ENCODE results near the gene ZNF93. TPM values are rescaled to one million over a fixed set of nuclear protein-coding genes. Genes with fewer than 3 reads are reported as not detected.
"Not testable (repeated sequence)": the region's sequence is repeated elsewhere in the genome, so short reads cannot be mapped to it uniquely, and the experiment has no call there.

The ZNF93 gene
- total RNA-seq, 1 donor from 2014 or later, result 3.7 TPM

GRCh38 chr19:19900139-19900728 lies 512 bp upstream of the ZNF93 start:
- Histone ChIP-seq H3K27ac (peak overlapping the region; percentile 72), H3K4me1 (peaks cover 12% of the 10 kb centered on the region), H3K9me3 (peaks cover 33% of the 10 kb centered on the region), H3K36me3 (no peaks in the 10 kb centered on the region), H3K27me3 (ENCODE audit: low read depth) (no peaks in the 10 kb centered on the region), H3K4me3 (peak overlapping the region; percentile 76)
- intact Hi-C loops (cut with DNase I), result no loop called here
- no peak for TF ChIP-seq CTCF (IDR thresholded peaks at IDR 0.05)
- DNase-seq (no peak), ATAC-seq (peak in 1 of 2 donors; percentile 1)

GRCh38 chr19:19907551-19907950 lies 6.8 kb downstream of the ZNF93 start:
- H3K4me3 ChIP-seq; intact Hi-C loops (cut with DNase I); H3K27me3 ChIP-seq (ENCODE audit: low read depth); H3K27ac ChIP-seq; H3K9me3 ChIP-seq; DNase-seq; ATAC-seq; H3K36me3 ChIP-seq; H3K4me1 ChIP-seq: not testable (repeated sequence)

- Histone ChIP-seq H3K4me1 (no peaks in the 10 kb centered on the region), H3K27me3 (ENCODE audit: low read depth) (no peaks in the 10 kb centered on the region), H3K9me3 (no peaks in the 10 kb centered on the region), H3K4me3 (no peak overlapping the region), H3K36me3 (no peaks in the 10 kb centered on the region), H3K27ac (no peak overlapping the region)
- DNase-seq (no peak), ATAC-seq (no peak)
- no peak for TF ChIP-seq CTCF (IDR thresholded peaks at IDR 0.05)
- intact Hi-C loops (cut with DNase I), result no loop called here
These were observed 8.9 kb downstream of the ZNF93 start for GRCh38 chr19:19909654-19910053.

- ATAC-seq, result no peak
- no peaks in the 10 kb centered on the region for H3K27me3 ChIP-seq (ENCODE audit: low read depth)
- H3K27ac ChIP-seq, result no peak overlapping the region
- H3K4me3 ChIP-seq, result no peak overlapping the region
- H3K4me1 ChIP-seq, result no peaks in the 10 kb centered on the region
- TF ChIP-seq CTCF (IDR thresholded peaks at IDR 0.05), result no peak
- no peaks in the 10 kb centered on the region for H3K36me3 ChIP-seq
- DNase-seq, result no peak
- H3K9me3 ChIP-seq, result no peaks in the 10 kb centered on the region
- intact Hi-C loops (cut with DNase I), result no loop called here
These were observed 10.4 kb downstream of the ZNF93 start for GRCh38 chr19:19911150-19911549.

GRCh38 chr19:19914596-19914995 lies 13.8 kb downstream of the ZNF93 start:
- no peak for DNase-seq
- Histone ChIP-seq H3K9me3 (no peaks in the 10 kb centered on the region), H3K27ac (no peak overlapping the region)

More at GRCh38 chr19:19914596-19914995, 13.8 kb downstream of the ZNF93 start:
- no peak for TF ChIP-seq CTCF (IDR thresholded peaks at IDR 0.05)
- intact Hi-C loops (cut with DNase I), result no loop called here
- no peaks in the 10 kb centered on the region for H3K36me3 ChIP-seq
- no peak for ATAC-seq
- no peaks in the 10 kb centered on the region for H3K4me1 ChIP-seq
- no peak overlapping the region for H3K4me3 ChIP-seq
- no peaks in the 10 kb centered on the region for H3K27me3 ChIP-seq (ENCODE audit: low read depth)

Measured in lower lobe of right lung (tissue), 2 donors.